GM21619 (cell line): ENCODE data around the gene ACKR4.
"Not testable (repeated sequence)": the region's sequence is repeated elsewhere in the genome, so short reads cannot be mapped to it uniquely, and the experiment has no call there.

Experiments
- ATAC-seq: cut with Tn5 transposase; IDR thresholded peaks from one replicate; pipeline ENCODE4 v1.9.1; 2021; ENCODE audit not compliant: unreplicated experiment

The ACKR4 gene

DNA sequence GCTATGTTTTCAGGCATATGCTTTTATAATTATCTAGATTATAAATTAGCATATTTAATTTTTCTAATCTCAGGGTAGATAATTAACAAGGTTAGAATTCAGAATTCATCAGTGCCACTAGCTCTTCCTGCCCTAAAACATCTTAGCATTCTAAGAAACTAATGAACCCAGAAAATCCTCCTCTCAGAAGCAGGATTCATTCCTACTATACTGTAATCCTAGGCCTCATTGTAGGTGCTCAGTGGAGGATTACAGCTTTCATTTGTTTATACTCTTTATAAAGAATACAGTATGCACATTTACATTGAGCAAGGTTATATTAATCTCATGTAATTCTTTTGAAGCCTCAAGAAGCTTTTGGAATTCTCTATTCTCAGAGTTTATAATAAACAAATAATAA lies 41.6 kb downstream of the ACKR4 start:
- ATAC-seq = no peak

DNA sequence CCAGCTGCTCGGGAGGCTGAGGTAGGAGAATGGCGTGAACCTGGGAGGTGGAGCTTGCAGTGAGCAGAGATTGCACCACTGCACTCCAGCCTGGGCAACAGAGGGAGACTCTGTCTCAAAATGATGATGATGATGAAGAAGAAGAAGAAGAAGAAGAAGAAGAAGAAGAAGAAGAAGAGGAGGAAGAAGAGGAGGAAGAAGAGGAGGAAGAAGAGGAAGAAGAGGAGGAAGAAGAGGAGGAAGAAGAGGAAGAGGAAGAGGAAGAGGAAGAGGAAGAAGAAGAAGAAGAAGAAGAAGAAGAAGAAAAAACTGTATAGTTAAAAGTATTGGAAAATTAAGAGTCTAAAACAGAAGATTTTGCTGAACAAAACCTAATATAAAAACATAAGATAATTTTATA lies 44.4 kb downstream of the ACKR4 start:
- not testable (repeated sequence) for ATAC-seq

- ATAC-seq = no peak
Measured at GRCh38 chr3:132641837-132642538, 44.9 kb downstream of the ACKR4 start.

DNA sequence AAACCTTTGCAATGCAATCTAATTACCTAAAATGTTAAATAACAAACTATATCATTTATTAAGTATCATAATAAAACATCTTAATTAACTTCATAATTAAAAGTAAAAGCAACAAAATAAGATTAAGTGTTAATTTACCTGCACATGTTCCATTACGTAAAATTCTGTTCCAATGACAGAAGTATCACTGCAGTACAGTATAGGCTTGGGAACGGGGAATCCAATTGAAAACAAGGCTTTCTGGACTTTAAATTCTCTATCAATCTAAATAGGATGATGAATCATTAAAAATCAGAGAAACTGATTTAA lies 45.4 kb downstream of the ACKR4 start:
- ATAC-seq = no peak

- no peak for ATAC-seq
Measured at GRCh38 chr3:132643366-132643765, 46.3 kb downstream of the ACKR4 start.

GRCh38 chr3:132645058-132645457 lies 48.0 kb downstream of the ACKR4 start:
- no peak for ATAC-seq

GRCh38 chr3:132650153-132650552 lies 53.1 kb downstream of the ACKR4 start:
- ATAC-seq = no peak
